HEK293 (cell line): ENCODE measurements around the gene DAGLB.
A peak's percentile ranks its signal among the peaks of the same experiment; 100 is the strongest.

Experiments used
- CTCF ChIA-PET: fragments of 350-600 bp; formaldehyde crosslinking; extraction: SDS; loops from one replicate; lab custom pipeline; 2021; ENCODE audit warnings: antibody characterized with exemption; lab: Yijun Ruan, JAX
- POLR2A ChIA-PET: fragments of 300-600 bp; formaldehyde crosslinking; extraction: SDS; loops from one replicate; lab custom pipeline; 2020; ENCODE audit warnings: antibody characterized with exemption, inconsistent platforms; lab: Yijun Ruan, JAX
- H3K27ac ChIP-seq: fragments of 200-500 bp; sonication (Bioruptor generic); 2 replicates; pipeline ENCODE4 v1.5.1; 2014; ENCODE audit warnings: low read depth, low read length, control low read depth, inconsistent platforms; ENCODE audit errors: extremely low read depth
- H3K36me3 ChIP-seq, 2 experiments: fragments of 200-500 bp in 1 of 2; sonication (Bioruptor generic) in 1 of 2; 1 replicate in 1 of 2; 2 replicates in 1 of 2; pipeline ENCODE4 v1.5.1; 2014 to 2017; ENCODE audit warnings: inconsistent platforms in 2 of 2, low read length in 2 of 2; ENCODE audit not compliant: control insufficient read depth in 2 of 2, insufficient read depth in 1 of 2
- H3K4me1 ChIP-seq: fragments of 200-500 bp; sonication (Bioruptor generic); 2 replicates; pipeline ENCODE4 v1.5.1; 2014; ENCODE audit warnings: mild to moderate bottlenecking, low read length, inconsistent platforms; ENCODE audit not compliant: control insufficient read depth, insufficient read depth
- H3K4me3 ChIP-seq: 2 replicates; pipeline ENCODE4 v1.5.1; 2011; ENCODE audit warnings: low read depth, mild to moderate bottlenecking, control low read depth, low read length, moderate library complexity
- H3K9me3 ChIP-seq: fragments of 200-500 bp; sonication (Bioruptor generic); 2 replicates; pipeline ENCODE4 v1.5.1; 2014; ENCODE audit warnings: low read depth, low read length, inconsistent platforms; ENCODE audit not compliant: control insufficient read depth, insufficient read depth
- CTCF ChIP-seq: fragments of 450-650 bp; formaldehyde crosslinking; IDR thresholded peaks from 2 replicates; pipeline ENCODE4 v1.5.1; 2016; ENCODE audit warnings: missing biosample characterization, missing genetic modification characterization
- MEIS1 ChIP-seq: sonication (generic); formaldehyde crosslinking; IDR thresholded peaks from 2 replicates; pipeline ENCODE4 v1.8.1; 2022; ENCODE audit warnings: missing genetic modification reagents, mild to moderate bottlenecking, borderline replicate concordance
- MYNN ChIP-seq: fragments of 450-650 bp; formaldehyde crosslinking; IDR thresholded peaks from 2 replicates; pipeline ENCODE4 v1.5.1; 2016; ENCODE audit warnings: missing biosample characterization, missing genetic modification characterization, borderline replicate concordance
- PRDM10 ChIP-seq: fragments of 450-650 bp; formaldehyde crosslinking; IDR thresholded peaks from 2 replicates; pipeline ENCODE4 v1.5.1; 2016; ENCODE audit warnings: missing biosample characterization, missing genetic modification characterization
- RBAK ChIP-seq: fragments of 450-650 bp; formaldehyde crosslinking; IDR thresholded peaks from 2 replicates; pipeline ENCODE4 v1.5.1; 2016; ENCODE audit warnings: missing biosample characterization, missing genetic modification characterization
- ZNF148 ChIP-seq: fragments of 450-650 bp; formaldehyde crosslinking; IDR thresholded peaks from 2 replicates; pipeline ENCODE4 v1.5.0; 2017; ENCODE audit warnings: missing biosample characterization, missing genetic modification characterization, borderline replicate concordance
- ZNF211 ChIP-seq: fragments of 450-650 bp; formaldehyde crosslinking; IDR thresholded peaks from 2 replicates; pipeline ENCODE4 v1.5.1; 2016; ENCODE audit warnings: low read depth, missing biosample characterization, missing genetic modification characterization
- ZNF23 ChIP-seq: fragments of 450-650 bp; formaldehyde crosslinking; IDR thresholded peaks from 2 replicates; pipeline ENCODE4 v1.5.1; 2016; ENCODE audit warnings: missing biosample characterization, missing genetic modification characterization, borderline replicate concordance
- ZNF449 ChIP-seq: fragments of 450-650 bp; formaldehyde crosslinking; IDR thresholded peaks from 2 replicates; pipeline ENCODE4 v1.5.1; 2017; ENCODE audit warnings: missing biosample characterization, mild to moderate bottlenecking, missing genetic modification characterization, moderate library complexity
- ZNF488 ChIP-seq: fragments of 450-650 bp; formaldehyde crosslinking; IDR thresholded peaks from 2 replicates; pipeline ENCODE4 v1.5.1; 2016; ENCODE audit warnings: missing biosample characterization, missing genetic modification characterization
- ZNF600 ChIP-seq: fragments of 450-650 bp; formaldehyde crosslinking; IDR thresholded peaks from 2 replicates; pipeline ENCODE4 v1.5.1; 2016; ENCODE audit warnings: missing biosample characterization, missing genetic modification characterization
- ZNF654 ChIP-seq: fragments of 450-650 bp; formaldehyde crosslinking; IDR thresholded peaks from 2 replicates; pipeline ENCODE4 v1.5.1; 2016; ENCODE audit warnings: low read depth, missing biosample characterization, missing genetic modification characterization
- ZNF837 ChIP-seq: fragments of 450-650 bp; formaldehyde crosslinking; IDR thresholded peaks from 2 replicates; pipeline ENCODE4 v1.5.1; 2016; ENCODE audit warnings: missing biosample characterization, missing genetic modification characterization
- ZSCAN16 ChIP-seq: fragments of 450-650 bp; formaldehyde crosslinking; IDR thresholded peaks from 2 replicates; pipeline ENCODE4 v1.5.1; 2016; ENCODE audit warnings: missing biosample characterization, missing genetic modification characterization

Gene DAGLB

GRCh38 chr7:6406121-6406520, 41.6 kb downstream of the DAGLB start (continued):
- no peak for TF ChIP-seq ZNF449 (tag by site-specific recombination)
- no peak for TF ChIP-seq ZSCAN16 (tag by site-specific recombination)
- TF ChIP-seq MEIS1, result no peak
- TF ChIP-seq MYNN (tag by site-specific recombination), result no peak

- CTCF ChIA-PET, result interaction anchor here (0.8 kb wide), 1 partner anchor 548 kb away, joined by 3 read pairs; no protein-coding TSS in a partner anchor
- Histone ChIP-seq H3K27ac (no peak overlapping the region), H3K4me1 (no peaks in the 10 kb centered on the region), H3K4me3 (no peak overlapping the region), H3K36me3 (peaks cover 41 to 75% of the 10 kb centered on the region in 2 experiments), H3K9me3 (no peaks in the 10 kb centered on the region)
- POLR2A ChIA-PET, result no interaction called here
- TF ChIP-seq ZNF211 (tag by site-specific recombination) (no peak), PRDM10 (peak; percentile 56)
These were observed 43.8 kb downstream of the DAGLB start for GRCh38 chr7:6403907-6404306.

- peaks cover 38 to 70% of the 10 kb centered on the region in 2 experiments for H3K36me3 ChIP-seq
These were observed 45.0 kb downstream of the DAGLB start for GRCh38 chr7:6402741-6403140.

More at GRCh38 chr7:6402741-6403140, 45.0 kb downstream of the DAGLB start:
- TF ChIP-seq ZNF654, result no peak
- no peak for TF ChIP-seq ZNF23 (tag by site-specific recombination)
- TF ChIP-seq RBAK (tag by site-specific recombination), result no peak
- no peak for TF ChIP-seq CTCF
- TF ChIP-seq ZNF488 (tag by site-specific recombination), result no peak
- TF ChIP-seq ZNF148 (tag by site-specific recombination), result no peak
- TF ChIP-seq ZNF837, result no peak
- TF ChIP-seq ZNF600 (tag by site-specific recombination), result 0 out of 2 replicates have a peak, but pooled peaks have one; percentile 28
- TF ChIP-seq, all 188 proteins: peak for 1
- H3K27ac ChIP-seq, result no peak overlapping the region
- H3K4me1 ChIP-seq, result peaks cover 6% of the 10 kb centered on the region
- H3K4me3 ChIP-seq, result no peak overlapping the region
- ChIA-PET CTCF (no interaction called here), POLR2A (interaction anchor here (0.6 kb wide), 1 partner anchor 13 kb away, joined by 4 read pairs; no protein-coding TSS in a partner anchor)
- H3K9me3 ChIP-seq, result no peaks in the 10 kb centered on the region
